WTC11 (cell line): ENCODE results near the gene POLR3A.

ENCODE experiments used
- ATF2 ChIP-seq: sonication (generic); formaldehyde crosslinking; IDR thresholded peaks from 2 replicates; pipeline ENCODE4 v1.8.1; 2022; ENCODE audit warnings: low read depth, missing genetic modification reagents, borderline replicate concordance
- CREB1 ChIP-seq: sonication (generic); formaldehyde crosslinking; IDR thresholded peaks from 2 replicates; pipeline ENCODE4 v1.8.0; 2023; ENCODE audit warnings: mild to moderate bottlenecking, missing genetic modification reagents
- CTCF ChIP-seq: fragments of 200-600 bp; IDR thresholded peaks from 2 replicates; pipeline ENCODE4 v1.8.0; 2022; ENCODE audit warnings: antibody characterized with exemption
- IRF1 ChIP-seq: sonication (generic); formaldehyde crosslinking; IDR thresholded peaks from 2 replicates; pipeline ENCODE4 v1.8.0; 2023; ENCODE audit warnings: missing genetic modification reagents
- JAZF1 ChIP-seq: fragments of 250-450 bp; sonication (Bioruptor Pico); IDR thresholded peaks from 2 replicates; pipeline ENCODE4 v1.9.0; 2021; ENCODE audit warnings: moderate library complexity, mild to moderate bottlenecking, inconsistent platforms
- MAX ChIP-seq: sonication (generic); formaldehyde crosslinking; IDR thresholded peaks from 2 replicates; pipeline ENCODE4 v1.8.0; 2022; ENCODE audit warnings: mild to moderate bottlenecking, missing genetic modification reagents
- NR2C2 ChIP-seq: sonication (generic); formaldehyde crosslinking; IDR thresholded peaks from 2 replicates; pipeline ENCODE4 v1.8.0; 2022; ENCODE audit warnings: mild to moderate bottlenecking, missing genetic modification reagents
- SP1 ChIP-seq: sonication (generic); formaldehyde crosslinking; conservative IDR thresholded peaks from 2 replicates; pipeline ENCODE4 v1.8.1; 2022; ENCODE audit warnings: missing genetic modification reagents
- ZNF423 ChIP-seq: fragments of 250-450 bp; sonication (Bioruptor Pico); IDR thresholded peaks from 2 replicates; pipeline ENCODE4 v2.1.2; 2022; ENCODE audit warnings: mild to moderate bottlenecking, moderate library complexity

- TF ChIP-seq SP1 (CRISPR knock-in tag) (peak; percentile 13; the same call in 1 of the 2 replicates), CTCF (no peak), ATF2 (CRISPR knock-in tag) (no peak), NR2C2 (no peak), CREB1 (no peak), ZNF423 (peak; percentile 90), JAZF1 (CRISPR knock-in tag) (no peak), IRF1 (CRISPR knock-in tag) (no peak), MAX (CRISPR knock-in tag) (no peak)
Observed at GRCh38 chr10:77926566-77927401, 102.5 kb downstream of the POLR3A start, which contains the start of gene DLG5.
